ENCODE measurements around the gene THEMIS. TPM values are rescaled to one million over a fixed set of nuclear protein-coding genes. Genes with fewer than 3 reads are reported as not detected.
"Not testable (repeated sequence)": the region's sequence is repeated elsewhere in the genome, so short reads cannot be mapped to it uniquely, and the experiment has no call there.

Gene THEMIS
- total RNA-seq, 1 donor from 2014 or later: 5.6 TPM

- no peak overlapping the region for H3K27ac ChIP-seq
- peaks cover 3% of the 10 kb centered on the region for H3K4me1 ChIP-seq
- no peaks in the 10 kb centered on the region for H3K9me3 ChIP-seq
- intact Hi-C loops (cut with DNase I): no loop called here
- H3K4me3 ChIP-seq: no peak overlapping the region
- H3K36me3 ChIP-seq: no peaks in the 10 kb centered on the region
- DNase-seq (ENCODE audit: extremely low spot score in 2 of 2): no peak
- no peaks in the 10 kb centered on the region for H3K27me3 ChIP-seq
- no peak for TF ChIP-seq POLR2AphosphoS5 (IDR thresholded peaks at IDR 0.05; ENCODE audit: insufficient read depth in 1 of 2, low read depth in 1 of 2)
- TF ChIP-seq POLR2A (IDR thresholded peaks at IDR 0.05): no peak
- no peak for TF ChIP-seq CTCF (IDR thresholded peaks at IDR 0.05)
Measured at GRCh38 chr6:127933852-127934840, 33.3 kb upstream of the THEMIS start.

DNA sequence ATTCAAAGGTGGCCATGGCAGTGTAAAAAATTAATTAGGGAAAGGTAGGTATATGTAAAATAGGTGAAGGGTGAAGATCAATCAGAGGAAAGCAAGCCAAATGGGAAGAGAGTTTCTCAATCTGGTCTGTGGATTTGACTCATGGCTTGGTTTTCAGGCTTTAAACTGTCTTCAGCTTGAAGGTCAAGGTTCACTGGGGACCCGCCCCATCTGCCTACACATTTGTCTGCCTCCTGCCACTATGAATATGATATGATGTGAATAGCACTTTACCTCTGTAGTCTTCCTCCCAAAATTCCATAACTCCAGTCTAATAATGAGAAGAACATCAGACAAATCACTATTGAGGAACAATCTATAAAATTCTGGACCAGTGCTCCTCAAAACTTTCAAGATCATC is 32.3 kb upstream of the THEMIS start:
- DNase-seq (ENCODE audit: extremely low spot score in 2 of 2): no peak
- Histone ChIP-seq H3K27me3 (no peaks in the 10 kb centered on the region), H3K27ac (no peak overlapping the region), H3K36me3 (no peaks in the 10 kb centered on the region), H3K9me3 (no peaks in the 10 kb centered on the region), H3K4me1 (no peaks in the 10 kb centered on the region), H3K4me3 (no peak overlapping the region)
- intact Hi-C loops (cut with DNase I): no loop called here
- TF ChIP-seq POLR2A (IDR thresholded peaks at IDR 0.05) (no peak), CTCF (IDR thresholded peaks at IDR 0.05) (no peak), POLR2AphosphoS5 (IDR thresholded peaks at IDR 0.05; ENCODE audit: insufficient read depth in 1 of 2, low read depth in 1 of 2) (no peak)

DNA sequence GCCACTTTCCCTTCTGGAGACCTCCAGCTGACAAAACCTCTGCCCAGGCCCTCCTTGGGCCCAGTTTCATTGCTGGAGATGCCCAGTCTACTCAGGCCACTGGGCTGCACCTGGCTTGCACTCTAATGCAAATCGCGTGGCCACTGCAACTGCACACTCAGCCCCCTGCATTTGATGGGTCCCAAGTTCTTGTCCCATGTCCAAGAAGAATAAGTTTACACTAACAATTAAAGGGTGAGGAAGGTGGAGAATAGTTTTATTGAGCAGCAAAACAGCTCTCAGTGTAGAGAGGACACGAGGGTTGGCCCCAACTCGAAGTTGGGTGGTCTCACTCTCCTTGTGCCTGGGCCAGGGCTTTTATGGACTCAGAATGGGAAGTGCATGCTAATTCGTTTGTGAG is 31.9 kb upstream of the THEMIS start:
- H3K9me3 ChIP-seq: no peaks in the 10 kb centered on the region
- no peaks in the 10 kb centered on the region for H3K36me3 ChIP-seq
- H3K4me1 ChIP-seq: no peaks in the 10 kb centered on the region
- H3K4me3 ChIP-seq: no peak overlapping the region
- no peaks in the 10 kb centered on the region for H3K27me3 ChIP-seq
- intact Hi-C loops (cut with DNase I): no loop called here
- DNase-seq (ENCODE audit: extremely low spot score in 2 of 2): no peak
- no peak for TF ChIP-seq CTCF (IDR thresholded peaks at IDR 0.05)
- no peak for TF ChIP-seq POLR2AphosphoS5 (IDR thresholded peaks at IDR 0.05; ENCODE audit: insufficient read depth in 1 of 2, low read depth in 1 of 2)
- TF ChIP-seq POLR2A (IDR thresholded peaks at IDR 0.05): no peak
- no peak overlapping the region for H3K27ac ChIP-seq

GRCh38 chr6:127926441-127926840 is 25.6 kb upstream of the THEMIS start:
- H3K4me3 ChIP-seq; H3K4me1 ChIP-seq; DNase-seq (ENCODE audit: extremely low spot score in 2 of 2); intact Hi-C loops (cut with DNase I); H3K36me3 ChIP-seq; H3K9me3 ChIP-seq; H3K27me3 ChIP-seq; H3K27ac ChIP-seq: not testable (repeated sequence)

DNA sequence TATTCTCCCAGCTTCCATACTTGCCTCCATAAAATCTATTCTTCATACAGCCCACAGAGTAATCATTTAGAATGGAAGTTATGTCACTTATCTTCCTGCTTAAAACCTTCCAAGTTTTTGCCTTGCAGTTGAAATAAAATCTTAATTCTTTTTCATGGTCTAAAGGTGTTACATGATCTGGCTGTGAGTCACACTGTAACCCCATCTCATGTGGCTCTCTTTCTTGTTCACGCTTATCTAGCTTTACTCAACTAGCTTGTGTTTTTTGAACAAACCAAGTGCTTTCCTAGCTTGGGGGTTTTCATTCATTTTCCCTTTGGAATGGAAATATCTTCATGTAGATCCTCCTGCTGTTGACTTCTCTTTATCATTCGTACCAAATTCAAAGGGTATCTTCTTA is 23.6 kb upstream of the THEMIS start:
- no peaks in the 10 kb centered on the region for H3K36me3 ChIP-seq
- no peaks in the 10 kb centered on the region for H3K9me3 ChIP-seq
- intact Hi-C loops (cut with DNase I): no loop called here
- no peak for TF ChIP-seq POLR2A (IDR thresholded peaks at IDR 0.05)
- TF ChIP-seq CTCF (IDR thresholded peaks at IDR 0.05): no peak
- no peak for TF ChIP-seq POLR2AphosphoS5 (IDR thresholded peaks at IDR 0.05; ENCODE audit: insufficient read depth in 1 of 2, low read depth in 1 of 2)
- no peak overlapping the region for H3K27ac ChIP-seq
- no peaks in the 10 kb centered on the region for H3K27me3 ChIP-seq
- no peaks in the 10 kb centered on the region for H3K4me1 ChIP-seq
- DNase-seq (ENCODE audit: extremely low spot score in 2 of 2): no peak
- H3K4me3 ChIP-seq: no peak overlapping the region
